Lower leg skin (tissue), 4 donors: ENCODE data around the gene PTPRN2. TPM values are rescaled to one million over a fixed set of nuclear protein-coding genes. Genes with fewer than 3 reads are reported as not detected.

Experiments
- DNase-seq, 2 donors: peaks; one replicate each; pipeline ENCODE4 v3.0.0-alpha.2; 2019; ENCODE audit warnings: low spot score in 2 of 2
- H3K4me3 ChIP-seq: fragments of 200-600 bp; sonication (generic); 2 replicates; pipeline ENCODE4 v1.5.1; 2017; ENCODE audit warnings: mild to moderate bottlenecking, low read depth; ENCODE audit not compliant: poor library complexity, severe bottlenecking
- POLR2A ChIP-seq, 2 donors: fragments of 450-650 bp; IDR thresholded peaks; one replicate each; pipeline ENCODE4 v1.6.1; 2016 to 2017; ENCODE audit warnings: antibody characterized with exemption in 2 of 2, mild to moderate bottlenecking in 1 of 2, moderate library complexity in 1 of 2
- WGBS, 2 donors: methylation state at CpG; one replicate each; pipeline ENCODE4 v1.1.5; 2018; 5-methylcytosine and 5-hydroxymethylcytosine counted together
- intact Hi-C: fragments of 100-400 bp; cut with DNase I; formaldehyde crosslinking; loops from one replicate; pipeline ENCODE4 v1.15.0; 2023; ENCODE audit warnings: low total_unique reads
- total RNA-seq, 4 donors: library from RNA; depleted of rRNA; stranded (reverse); fragments of >200 nt; gene quantifications; one replicate each; pipeline ENCODE4 v1.1.0, GENCODE V29; 2016
- TF ChIP-seq, protein P1 (sequence below), 3 donors: fragments of 450-650 bp; IDR thresholded peaks; one replicate each; pipeline ENCODE4 v1.5.1; 2016; ENCODE audit warnings: antibody characterized with exemption in 3 of 3, mild to moderate bottlenecking in 3 of 3, moderate library complexity in 2 of 3

Gene PTPRN2
- total RNA-seq, 4 donors from 2014 or later: 0.11 to 1.6 (median 0.92) TPM

DNA sequence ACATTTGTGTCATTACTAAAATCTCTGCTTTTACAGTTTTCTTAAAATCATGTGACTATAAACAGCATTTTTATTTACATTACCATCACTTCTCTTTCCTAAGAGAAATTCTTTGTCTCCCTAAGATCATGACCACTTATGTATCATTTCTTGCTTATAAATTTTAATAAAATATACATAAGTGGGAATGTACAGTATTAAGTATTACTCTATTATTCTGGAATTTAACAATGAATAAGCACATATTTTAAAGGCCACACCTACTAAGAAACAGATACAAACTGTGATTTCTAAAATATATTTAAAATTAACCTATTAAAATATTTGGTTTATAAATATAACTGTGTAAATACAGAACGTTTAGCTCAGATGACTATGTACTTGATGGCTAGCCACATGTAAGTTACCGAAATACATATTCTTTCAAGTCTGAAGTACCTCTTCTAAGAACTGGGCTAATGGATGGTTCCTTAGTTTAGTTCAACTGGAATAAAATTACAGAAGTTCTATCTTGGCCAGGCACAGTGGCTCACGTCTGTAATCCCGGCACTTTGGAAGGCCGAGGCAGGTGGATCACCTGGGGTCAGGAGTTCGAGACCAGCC lies 33.3 kb upstream of the PTPRN2 start:
- intact Hi-C loops: no loop called here
- no peak for DNase-seq
- 89 to 92% methylated on average over 6 of the region's 6 CpGs for WGBS, 2 donors
- no peak for TF ChIP-seq POLR2A (IDR thresholded peaks at IDR 0.05)
- TF ChIP-seq, protein P1, sequence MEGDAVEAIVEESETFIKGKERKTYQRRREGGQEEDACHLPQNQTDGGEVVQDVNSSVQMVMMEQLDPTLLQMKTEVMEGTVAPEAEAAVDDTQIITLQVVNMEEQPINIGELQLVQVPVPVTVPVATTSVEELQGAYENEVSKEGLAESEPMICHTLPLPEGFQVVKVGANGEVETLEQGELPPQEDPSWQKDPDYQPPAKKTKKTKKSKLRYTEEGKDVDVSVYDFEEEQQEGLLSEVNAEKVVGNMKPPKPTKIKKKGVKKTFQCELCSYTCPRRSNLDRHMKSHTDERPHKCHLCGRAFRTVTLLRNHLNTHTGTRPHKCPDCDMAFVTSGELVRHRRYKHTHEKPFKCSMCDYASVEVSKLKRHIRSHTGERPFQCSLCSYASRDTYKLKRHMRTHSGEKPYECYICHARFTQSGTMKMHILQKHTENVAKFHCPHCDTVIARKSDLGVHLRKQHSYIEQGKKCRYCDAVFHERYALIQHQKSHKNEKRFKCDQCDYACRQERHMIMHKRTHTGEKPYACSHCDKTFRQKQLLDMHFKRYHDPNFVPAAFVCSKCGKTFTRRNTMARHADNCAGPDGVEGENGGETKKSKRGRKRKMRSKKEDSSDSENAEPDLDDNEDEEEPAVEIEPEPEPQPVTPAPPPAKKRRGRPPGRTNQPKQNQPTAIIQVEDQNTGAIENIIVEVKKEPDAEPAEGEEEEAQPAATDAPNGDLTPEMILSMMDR (IDR thresholded peaks at IDR 0.05): no peak
- no peak overlapping the region for H3K4me3 ChIP-seq

DNA sequence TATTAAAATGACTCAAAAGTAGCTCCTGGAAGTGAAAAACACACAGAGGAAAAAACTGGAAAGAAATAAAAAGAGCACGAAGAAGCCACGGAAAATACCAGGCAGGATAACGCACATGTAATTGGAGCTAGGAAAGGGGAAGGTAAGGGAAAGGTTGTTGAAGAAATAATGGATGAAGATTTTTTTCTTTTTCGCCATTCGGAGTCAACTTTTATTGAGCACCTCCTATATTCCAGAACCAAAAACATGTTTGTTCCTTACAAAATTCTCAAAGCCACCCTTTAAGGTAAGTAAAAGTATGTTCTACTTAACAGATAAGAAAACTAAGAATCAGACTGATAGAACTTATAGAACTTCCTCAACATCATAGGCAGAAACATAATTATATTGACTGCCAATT lies 32.8 kb upstream of the PTPRN2 start:
- no peak overlapping the region for H3K4me3 ChIP-seq
- DNase-seq: no peak
- TF ChIP-seq, protein P1 (IDR thresholded peaks at IDR 0.05): no peak
- no peak for TF ChIP-seq POLR2A (IDR thresholded peaks at IDR 0.05)
- WGBS, 2 donors: 96 to 97% methylated on average over 5 of the region's 5 CpGs
- intact Hi-C loops: no loop called here

DNA sequence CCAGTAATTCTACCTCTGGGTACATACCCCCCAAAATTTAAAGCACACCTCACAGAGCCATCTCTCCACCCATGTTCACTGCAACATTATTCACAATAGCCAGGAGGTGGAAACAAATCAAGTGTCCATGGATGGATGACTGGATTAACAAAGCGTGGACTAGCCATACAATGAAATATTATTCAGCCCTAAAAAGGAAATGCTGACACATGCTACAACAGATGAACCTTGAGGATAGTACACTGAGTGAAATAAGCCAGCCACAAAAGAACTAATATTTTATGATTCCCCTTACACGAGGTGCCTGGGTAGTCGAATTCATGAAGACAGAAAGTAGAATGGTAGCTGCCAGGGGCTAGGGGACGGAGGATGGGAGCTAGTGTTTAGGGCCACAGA lies 31.1 kb upstream of the PTPRN2 start:
- TF ChIP-seq POLR2A (IDR thresholded peaks at IDR 0.05): no peak
- TF ChIP-seq, protein P1 (IDR thresholded peaks at IDR 0.05): no peak
- no peak for DNase-seq
- intact Hi-C loops: no loop called here
- H3K4me3 ChIP-seq: no peak overlapping the region
- 96 to 98% methylated on average over 4 of the region's 4 CpGs for WGBS, 2 donors

DNA sequence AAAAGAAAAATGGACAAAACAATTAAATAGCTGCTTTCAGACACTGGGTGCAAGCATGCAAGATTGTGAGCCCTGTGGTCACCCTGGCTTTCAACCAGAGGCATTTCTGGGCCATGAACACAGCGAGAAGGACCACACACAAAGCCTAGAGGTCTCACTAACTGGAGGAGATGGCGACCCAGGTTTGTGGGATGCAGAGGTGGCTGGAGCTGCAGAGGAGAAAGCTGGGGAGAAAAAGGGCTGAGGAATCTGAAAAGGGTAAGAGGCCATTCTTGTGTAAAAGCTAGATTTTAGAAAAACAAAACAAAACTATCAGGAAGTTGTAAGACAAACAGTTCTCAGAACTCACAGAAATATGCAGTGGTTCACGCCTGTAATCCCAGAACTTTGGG lies 30.1 kb upstream of the PTPRN2 start:
- TF ChIP-seq, protein P1 (IDR thresholded peaks at IDR 0.05): no peak
- no peak for TF ChIP-seq POLR2A (IDR thresholded peaks at IDR 0.05)
- DNase-seq: no peak
- no peak overlapping the region for H3K4me3 ChIP-seq
- 93 to 94% methylated on average over 3 of the region's 3 CpGs for WGBS, 2 donors
- intact Hi-C loops: no loop called here

DNA sequence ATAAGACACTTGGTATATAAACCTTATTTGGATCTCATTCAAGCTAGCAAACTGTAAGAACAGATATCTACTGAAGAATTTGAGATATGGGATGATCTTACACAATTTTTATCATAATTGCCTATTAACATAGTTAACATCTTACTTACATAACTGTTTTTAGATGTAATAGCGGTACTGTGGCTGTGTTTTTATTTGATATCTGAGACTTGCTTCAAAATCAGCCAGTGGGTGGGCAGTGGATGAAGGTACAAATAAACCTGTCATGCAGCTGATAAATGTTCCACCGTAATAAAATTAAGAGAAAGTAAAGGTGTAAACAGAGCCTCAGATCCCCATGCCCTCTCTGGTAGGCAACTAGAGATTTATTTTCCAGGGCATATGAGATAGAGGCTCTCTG lies 28.4 kb upstream of the PTPRN2 start:
- WGBS, 2 donors: 72 to 84% methylated on average over 2 of the region's 2 CpGs
- H3K4me3 ChIP-seq: no peak overlapping the region
- intact Hi-C loops: no loop called here
- no peak for TF ChIP-seq POLR2A (IDR thresholded peaks at IDR 0.05)
- TF ChIP-seq, protein P1 (IDR thresholded peaks at IDR 0.05): no peak
- no peak for DNase-seq

DNA sequence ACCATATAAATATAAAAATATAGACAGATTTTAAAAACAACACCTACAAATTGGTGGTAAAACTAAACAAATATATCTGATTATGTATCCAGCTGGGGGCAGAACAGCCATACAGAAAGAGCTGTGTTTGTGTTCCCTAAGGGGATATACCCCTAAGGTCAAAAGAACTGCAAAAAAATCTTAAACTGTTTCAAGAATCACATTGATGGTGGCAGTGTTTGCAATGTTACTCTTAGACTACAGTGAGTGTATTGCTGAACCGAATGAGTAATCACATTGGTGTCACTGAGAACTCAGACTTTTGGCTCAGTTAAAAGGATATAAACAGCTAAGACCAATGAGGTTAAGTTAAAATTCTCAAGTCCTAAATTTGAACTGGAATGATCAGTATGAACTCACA lies 27.1 kb upstream of the PTPRN2 start:
- WGBS, 2 donors: 55 to 60% methylated on average over 1 of the region's 1 CpG
- H3K4me3 ChIP-seq: no peak overlapping the region
- no peak for TF ChIP-seq POLR2A (IDR thresholded peaks at IDR 0.05)
- TF ChIP-seq, protein P1 (IDR thresholded peaks at IDR 0.05): no peak
- intact Hi-C loops: no loop called here
- no peak for DNase-seq
